HEK293 (cell line): Measurements from ENCODE around the gene DPEP3.

ENCODE experiments used
- CTCF ChIA-PET: fragments of 350-600 bp; formaldehyde crosslinking; extraction: SDS; loops from one replicate; lab custom pipeline; 2021; ENCODE audit warnings: antibody characterized with exemption; lab: Yijun Ruan, JAX
- POLR2A ChIA-PET: fragments of 300-600 bp; formaldehyde crosslinking; extraction: SDS; loops from one replicate; lab custom pipeline; 2020; ENCODE audit warnings: antibody characterized with exemption, inconsistent platforms; lab: Yijun Ruan, JAX
- H3K27ac ChIP-seq: fragments of 200-500 bp; sonication (Bioruptor generic); 2 replicates; pipeline ENCODE4 v1.5.1; 2014; ENCODE audit warnings: low read depth, low read length, control low read depth, inconsistent platforms; ENCODE audit errors: extremely low read depth
- H3K36me3 ChIP-seq, 2 experiments: fragments of 200-500 bp in 1 of 2; sonication (Bioruptor generic) in 1 of 2; 1 replicate in 1 of 2; 2 replicates in 1 of 2; pipeline ENCODE4 v1.5.1; 2014 to 2017; ENCODE audit warnings: inconsistent platforms in 2 of 2, low read length in 2 of 2; ENCODE audit not compliant: control insufficient read depth in 2 of 2, insufficient read depth in 1 of 2
- H3K4me1 ChIP-seq: fragments of 200-500 bp; sonication (Bioruptor generic); 2 replicates; pipeline ENCODE4 v1.5.1; 2014; ENCODE audit warnings: mild to moderate bottlenecking, low read length, inconsistent platforms; ENCODE audit not compliant: control insufficient read depth, insufficient read depth
- H3K4me3 ChIP-seq: 2 replicates; pipeline ENCODE4 v1.5.1; 2011; ENCODE audit warnings: low read depth, mild to moderate bottlenecking, control low read depth, low read length, moderate library complexity
- H3K9me3 ChIP-seq: fragments of 200-500 bp; sonication (Bioruptor generic); 2 replicates; pipeline ENCODE4 v1.5.1; 2014; ENCODE audit warnings: low read depth, low read length, inconsistent platforms; ENCODE audit not compliant: control insufficient read depth, insufficient read depth
- BCL11A ChIP-seq: fragments of 450-650 bp; formaldehyde crosslinking; IDR thresholded peaks from 2 replicates; pipeline ENCODE4 v1.5.1; 2016; ENCODE audit warnings: low read depth, missing biosample characterization, missing genetic modification characterization
- BCL11B ChIP-seq: fragments of 450-650 bp; formaldehyde crosslinking; IDR thresholded peaks from 2 replicates; pipeline ENCODE4 v1.5.1; 2016; ENCODE audit warnings: low read depth, missing biosample characterization, missing genetic modification characterization
- INSM2 ChIP-seq: fragments of 450-650 bp; formaldehyde crosslinking; IDR thresholded peaks from 2 replicates; pipeline ENCODE4 v1.5.1; 2016; ENCODE audit warnings: missing biosample characterization, missing genetic modification characterization
- KLF10 ChIP-seq: fragments of 450-650 bp; IDR thresholded peaks from 2 replicates; pipeline ENCODE4 v1.5.1; 2018; ENCODE audit warnings: missing biosample characterization, mild to moderate bottlenecking, missing genetic modification characterization
- OSR2 ChIP-seq: fragments of 450-650 bp; formaldehyde crosslinking; IDR thresholded peaks from 2 replicates; pipeline ENCODE4 v1.5.1; 2016; ENCODE audit warnings: missing biosample characterization, missing genetic modification characterization
- PBX3 ChIP-seq: sonication (generic); formaldehyde crosslinking; IDR thresholded peaks from 2 replicates; pipeline ENCODE4 v1.8.1; 2022; ENCODE audit warnings: mild to moderate bottlenecking, moderate library complexity, missing genetic modification reagents
- PRDM1 ChIP-seq: fragments of 450-650 bp; formaldehyde crosslinking; IDR thresholded peaks from 2 replicates; pipeline ENCODE4; 2016; ENCODE audit warnings: missing biosample characterization, missing genetic modification characterization
- SALL2 ChIP-seq: fragments of 450-650 bp; formaldehyde crosslinking; IDR thresholded peaks from 2 replicates; pipeline ENCODE4 v1.5.0; 2017; ENCODE audit warnings: missing biosample characterization, mild to moderate bottlenecking, missing genetic modification characterization, borderline replicate concordance
- YY1 ChIP-seq: fragments of 450-650 bp; formaldehyde crosslinking; IDR thresholded peaks from 2 replicates; pipeline ENCODE4 v1.5.1; 2018; ENCODE audit warnings: missing biosample characterization, missing genetic modification characterization
- ZBTB17 ChIP-seq: fragments of 450-650 bp; formaldehyde crosslinking; IDR thresholded peaks from 2 replicates; pipeline ENCODE4 v1.5.1; 2016; ENCODE audit warnings: missing biosample characterization, missing genetic modification characterization
- ZNF121 ChIP-seq: fragments of 450-650 bp; formaldehyde crosslinking; IDR thresholded peaks from 2 replicates; pipeline ENCODE4 v1.5.1; 2016; ENCODE audit warnings: missing biosample characterization, missing genetic modification characterization
- ZNF133 ChIP-seq: fragments of 450-650 bp; formaldehyde crosslinking; IDR thresholded peaks from 2 replicates; pipeline ENCODE4 v1.5.1; 2016; ENCODE audit warnings: missing biosample characterization, missing genetic modification characterization
- ZNF169 ChIP-seq: fragments of 450-650 bp; formaldehyde crosslinking; IDR thresholded peaks from 2 replicates; pipeline ENCODE4 v1.5.1; 2016; ENCODE audit warnings: missing biosample characterization, missing genetic modification characterization
- ZNF184 ChIP-seq: fragments of 450-650 bp; IDR thresholded peaks from 2 replicates; pipeline ENCODE4 v1.5.1; 2018; ENCODE audit warnings: missing biosample characterization, mild to moderate bottlenecking, missing genetic modification characterization
- ZNF324 ChIP-seq: fragments of 450-650 bp; formaldehyde crosslinking; IDR thresholded peaks from 2 replicates; pipeline ENCODE4 v1.5.1; 2016; ENCODE audit warnings: missing biosample characterization, missing genetic modification characterization
- ZNF394 ChIP-seq: fragments of 450-650 bp; formaldehyde crosslinking; IDR thresholded peaks from 2 replicates; pipeline ENCODE4 v1.5.1; 2016; ENCODE audit warnings: missing biosample characterization, missing genetic modification characterization, mild to moderate bottlenecking, moderate library complexity, borderline replicate concordance
- ZNF398 ChIP-seq: fragments of 450-650 bp; formaldehyde crosslinking; IDR thresholded peaks from 2 replicates; pipeline ENCODE4 v1.5.1; 2017; ENCODE audit warnings: missing biosample characterization, missing genetic modification characterization
- ZNF488 ChIP-seq: fragments of 450-650 bp; formaldehyde crosslinking; IDR thresholded peaks from 2 replicates; pipeline ENCODE4 v1.5.1; 2016; ENCODE audit warnings: missing biosample characterization, missing genetic modification characterization
- ZNF529 ChIP-seq: fragments of 450-650 bp; formaldehyde crosslinking; IDR thresholded peaks from 2 replicates; pipeline ENCODE4 v1.5.1; 2017; ENCODE audit warnings: missing genetic modification characterization, missing biosample characterization; ENCODE audit not compliant: insufficient replicate concordance
- ZNF530 ChIP-seq: fragments of 450-650 bp; formaldehyde crosslinking; IDR thresholded peaks from 2 replicates; pipeline ENCODE4 v1.5.1; 2016; ENCODE audit warnings: low read depth, missing biosample characterization, missing genetic modification characterization
- ZNF558 ChIP-seq: fragments of 450-650 bp; formaldehyde crosslinking; IDR thresholded peaks from 2 replicates; pipeline ENCODE4 v1.5.1; 2016; ENCODE audit warnings: missing biosample characterization, missing genetic modification characterization
- ZNF596 ChIP-seq: fragments of 450-650 bp; IDR thresholded peaks from 2 replicates; pipeline ENCODE4 v1.5.0; 2018; ENCODE audit warnings: missing biosample characterization, mild to moderate bottlenecking, missing genetic modification characterization, moderate library complexity
- ZNF692 ChIP-seq: fragments of 450-650 bp; formaldehyde crosslinking; IDR thresholded peaks from 2 replicates; pipeline ENCODE4 v1.5.1; 2016; ENCODE audit warnings: missing biosample characterization, missing genetic modification characterization
- ZNF701 ChIP-seq: fragments of 450-650 bp; formaldehyde crosslinking; IDR thresholded peaks from 2 replicates; pipeline ENCODE4 v1.5.1; 2016; ENCODE audit warnings: missing biosample characterization, missing genetic modification characterization
- ZNF707 ChIP-seq: fragments of 450-650 bp; formaldehyde crosslinking; IDR thresholded peaks from 2 replicates; pipeline ENCODE4 v1.5.1; 2016; ENCODE audit warnings: missing biosample characterization, missing genetic modification characterization
- ZNF785 ChIP-seq: fragments of 450-650 bp; formaldehyde crosslinking; IDR thresholded peaks from 2 replicates; pipeline ENCODE4 v1.5.1; 2016; ENCODE audit warnings: missing biosample characterization, missing genetic modification characterization
- ZSCAN23 ChIP-seq: fragments of 450-650 bp; formaldehyde crosslinking; IDR thresholded peaks from 2 replicates; pipeline ENCODE4 v1.5.1; 2016; ENCODE audit warnings: missing biosample characterization, missing genetic modification characterization
- ZSCAN5A ChIP-seq: fragments of 450-650 bp; formaldehyde crosslinking; IDR thresholded peaks from 2 replicates; pipeline ENCODE4 v1.5.1; 2016; ENCODE audit warnings: missing biosample characterization, missing genetic modification characterization

The DPEP3 gene

GRCh38 chr16:67930678-67931211 lies 49.6 kb downstream of the DPEP3 start:
- CTCF ChIA-PET, result interaction anchor here (0.7 kb wide), 1 partner anchor 47 kb away, joined by 4 read pairs; the partner anchor contains the start of gene NRN1L
- POLR2A ChIA-PET, result interaction anchor here (0.6 to 0.7 kb wide), 3 partner anchors 27 to 455 kb away, joined by 3 read pairs; no protein-coding TSS in a partner anchor
- Histone ChIP-seq H3K4me1 (peaks cover 8% of the 10 kb centered on the region; the same call in 1 of the 2 replicates), H3K4me3 (no peak overlapping the region), H3K36me3 (peaks cover 0 to 47% of the 10 kb centered on the region in 2 experiments; a peak in 2 of 3 replicates), H3K27ac (no peak overlapping the region), H3K9me3 (no peaks in the 10 kb centered on the region)
- no peak for TF ChIP-seq ZNF558 (tag by site-specific recombination)
- no peak for TF ChIP-seq ZNF121 (tag by site-specific recombination)
- TF ChIP-seq BCL11A (tag by site-specific recombination), result no peak
- no peak for TF ChIP-seq ZBTB17
- no peak for TF ChIP-seq KLF10 (tag by site-specific recombination)
- TF ChIP-seq ZNF394 (tag by site-specific recombination), result no peak
- no peak for TF ChIP-seq ZNF529 (tag by site-specific recombination)
- TF ChIP-seq ZSCAN5A (tag by site-specific recombination), result no peak
- TF ChIP-seq PBX3 (CRISPR knock-in tag), result no peak
- TF ChIP-seq ZNF701 (tag by site-specific recombination), result no peak
- TF ChIP-seq ZNF530 (tag by site-specific recombination), result no peak
- TF ChIP-seq ZSCAN23 (tag by site-specific recombination), result no peak
- no peak for TF ChIP-seq ZNF169
- TF ChIP-seq SALL2 (tag by site-specific recombination), result no peak
- TF ChIP-seq ZNF596 (tag by site-specific recombination), result no peak
- TF ChIP-seq OSR2 (tag by site-specific recombination), result no peak

- H3K36me3 ChIP-seq, result peaks cover 0 to 47% of the 10 kb centered on the region in 2 experiments; a peak in 2 of 3 replicates
- peaks cover 10% of the 10 kb centered on the region; the same call in 1 of the 2 replicates for H3K4me1 ChIP-seq
- CTCF ChIA-PET, result interaction anchor here (1.0 to 4.9 kb wide), 3 partner anchors 47 to 258 kb away, joined by 3 to 62 read pairs (median 15); partner anchors contain the start of gene NRN1L
- no peak overlapping the region for H3K4me3 ChIP-seq
- POLR2A ChIA-PET, result interaction anchor here (0.6 to 0.7 kb wide), 2 partner anchors 383 to 456 kb away, joined by 3 read pairs; no protein-coding TSS in a partner anchor
- H3K9me3 ChIP-seq, result no peaks in the 10 kb centered on the region
- no peak overlapping the region for H3K27ac ChIP-seq
- no peak for TF ChIP-seq ZNF692 (tag by site-specific recombination)
- no peak for TF ChIP-seq ZNF785 (tag by site-specific recombination)
- TF ChIP-seq INSM2 (tag by site-specific recombination), result no peak
- TF ChIP-seq ZNF324 (tag by site-specific recombination), result no peak
- TF ChIP-seq ZNF596 (tag by site-specific recombination), result no peak
- no peak for TF ChIP-seq ZNF133 (tag by site-specific recombination)
- TF ChIP-seq ZNF707 (tag by site-specific recombination), result no peak
- no peak for TF ChIP-seq ZNF398 (tag by site-specific recombination)
- TF ChIP-seq ZNF184 (tag by site-specific recombination), result no peak
- TF ChIP-seq PRDM1 (tag by site-specific recombination), result no peak
- TF ChIP-seq YY1 (tag by site-specific recombination), result no peak
- TF ChIP-seq ZNF488 (tag by site-specific recombination), result no peak
- no peak for TF ChIP-seq BCL11B (tag by site-specific recombination)
These were observed 50.1 kb downstream of the DPEP3 start for GRCh38 chr16:67930191-67930590.
